ENCODE measurements around the gene MLST8.

Gene MLST8

DNA sequence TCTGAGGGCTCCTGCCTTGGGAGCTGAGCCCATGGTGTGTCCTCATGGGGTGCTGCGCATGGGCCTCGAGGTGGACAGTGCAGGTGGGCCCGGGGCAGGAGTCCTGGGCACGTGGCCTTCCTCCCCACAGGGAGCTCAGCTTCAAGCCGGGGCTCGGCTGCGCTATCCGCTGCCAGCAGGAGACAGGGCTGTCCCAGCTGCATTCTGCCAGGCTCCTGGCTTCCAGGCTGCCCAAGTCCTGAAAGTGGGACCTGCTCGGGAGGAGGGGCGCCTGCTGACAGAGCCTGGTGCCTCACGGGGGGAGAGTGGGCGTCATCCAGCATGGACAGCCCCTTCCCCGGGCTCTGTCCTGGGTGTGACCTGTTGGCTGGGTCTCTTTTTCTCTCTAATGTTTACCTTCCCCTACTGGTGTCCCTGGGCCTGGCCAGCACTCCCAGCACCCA, 42.6 kb upstream of the MLST8 start:
- TF ChIP-seq CTCF (conservative IDR thresholded peaks at IDR 0.05; ENCODE audit: low read depth, low read length), result no peak
- no peak overlapping the region for H2AFZ ChIP-seq (ENCODE audit: low read depth)

GRCh38 chr16:2163211-2163881, 41.9 kb upstream of the MLST8 start:
- no peaks in the 10 kb centered on the region for H3K27me3 ChIP-seq (ENCODE audit: insufficient read depth, low read depth)
- peaks cover 10% of the 10 kb centered on the region for H3K4me1 ChIP-seq (ENCODE audit: low read depth, poor library complexity, severe bottlenecking)
- TF ChIP-seq CTCF (conservative IDR thresholded peaks at IDR 0.05; ENCODE audit: low read depth, low read length), result no peak
- H4K20me1 ChIP-seq (ENCODE audit: insufficient read depth), result no peaks in the 10 kb centered on the region
- no peak overlapping the region for H3K4me3 ChIP-seq (IDR thresholded peaks at IDR 0.05; ENCODE audit: insufficient read depth, low read depth, low read length)
- H3K27ac ChIP-seq, result no peak overlapping the region
- H3K4me2 ChIP-seq, result no peak overlapping the region
- H3K9ac ChIP-seq, result no peak overlapping the region
- no peak overlapping the region for H2AFZ ChIP-seq (ENCODE audit: low read depth)
- peaks cover 46% of the 10 kb centered on the region for H3K79me2 ChIP-seq (ENCODE audit: insufficient read depth, low read depth)
- no peaks in the 10 kb centered on the region for H3K36me3 ChIP-seq (ENCODE audit: insufficient read depth)

More for the DNA sequence above, 42.6 kb upstream of the MLST8 start:
- Histone ChIP-seq H3K36me3 (ENCODE audit: insufficient read depth) (no peaks in the 10 kb centered on the region), H3K27ac (no peak overlapping the region), H4K20me1 (ENCODE audit: insufficient read depth) (no peaks in the 10 kb centered on the region), H3K4me3 (IDR thresholded peaks at IDR 0.05; ENCODE audit: insufficient read depth, low read depth, low read length) (no peak overlapping the region), H3K4me1 (ENCODE audit: low read depth, poor library complexity, severe bottlenecking) (peaks cover 7% of the 10 kb centered on the region), H3K79me2 (ENCODE audit: insufficient read depth, low read depth) (peaks cover 53% of the 10 kb centered on the region), H3K4me2 (no peak overlapping the region), H3K9ac (no peak overlapping the region), H3K27me3 (ENCODE audit: insufficient read depth, low read depth) (no peaks in the 10 kb centered on the region)

GRCh38 chr16:2165861-2166260, 39.4 kb upstream of the MLST8 start:
- Histone ChIP-seq H3K4me3 (IDR thresholded peaks at IDR 0.05; ENCODE audit: insufficient read depth, low read depth, low read length) (no peak overlapping the region), H3K36me3 (ENCODE audit: insufficient read depth) (no peaks in the 10 kb centered on the region), H4K20me1 (ENCODE audit: insufficient read depth) (no peaks in the 10 kb centered on the region), H3K27ac (no peak overlapping the region), H3K27me3 (ENCODE audit: insufficient read depth, low read depth) (no peaks in the 10 kb centered on the region), H3K9ac (no peak overlapping the region), H3K79me2 (ENCODE audit: insufficient read depth, low read depth) (peaks cover 28% of the 10 kb centered on the region; the same call in 1 of the 2 replicates), H3K4me1 (ENCODE audit: low read depth, poor library complexity, severe bottlenecking) (peaks cover 11% of the 10 kb centered on the region), H3K4me2 (no peak overlapping the region), H2AFZ (ENCODE audit: low read depth) (no peak overlapping the region)
- TF ChIP-seq CTCF (conservative IDR thresholded peaks at IDR 0.05; ENCODE audit: low read depth, low read length), result no peak

GRCh38 chr16:2166263-2167067, 38.8 kb upstream of the MLST8 start:
- TF ChIP-seq CTCF (conservative IDR thresholded peaks at IDR 0.05; ENCODE audit: low read depth, low read length), result no peak
- H4K20me1 ChIP-seq (ENCODE audit: insufficient read depth), result no peaks in the 10 kb centered on the region

More at GRCh38 chr16:2166263-2167067, 38.8 kb upstream of the MLST8 start:
- Histone ChIP-seq H2AFZ (ENCODE audit: low read depth) (no peak overlapping the region), H3K79me2 (ENCODE audit: insufficient read depth, low read depth) (peaks cover 25% of the 10 kb centered on the region; the same call in 1 of the 2 replicates), H3K27me3 (ENCODE audit: insufficient read depth, low read depth) (no peaks in the 10 kb centered on the region), H3K9ac (no peak overlapping the region), H3K4me3 (IDR thresholded peaks at IDR 0.05; ENCODE audit: insufficient read depth, low read depth, low read length) (no peak overlapping the region), H3K27ac (no peak overlapping the region), H3K4me2 (no peak overlapping the region), H3K36me3 (ENCODE audit: insufficient read depth) (no peaks in the 10 kb centered on the region), H3K4me1 (ENCODE audit: low read depth, poor library complexity, severe bottlenecking) (peaks cover 11% of the 10 kb centered on the region)

Data from KMS-11 (cell line).